Suprapubic skin (tissue), 4 donors: ENCODE data around the gene CDKN2B-AS1.

Experiments
- POLR2A ChIP-seq, 2 donors: fragments of 450-650 bp; IDR thresholded peaks; one replicate each; pipeline ENCODE4 v1.6.1; 2017; ENCODE audit warnings: antibody characterized with exemption in 2 of 2, mild to moderate bottlenecking in 2 of 2, moderate library complexity in 2 of 2
- POLR2AphosphoS5 ChIP-seq, 3 donors: sonication (generic); formaldehyde crosslinking; IDR thresholded peaks; one replicate each; pipeline ENCODE4 v1.6.1; 2017; ENCODE audit warnings: antibody characterized with exemption in 3 of 3

GRCh38 chr9:22111954-22112247 lies 117.3 kb downstream of the CDKN2B-AS1 start:
- TF ChIP-seq POLR2AphosphoS5 (IDR thresholded peaks at IDR 0.05) (no peak), POLR2A (IDR thresholded peaks at IDR 0.05) (no peak)
